Sciatic nerve (tissue), 2 donors: ENCODE results near the gene VPREB1. TPM values are rescaled to one million over a fixed set of nuclear protein-coding genes. Genes with fewer than 3 reads are reported as not detected.
"Not testable (repeated sequence)": the region's sequence is repeated elsewhere in the genome, so short reads cannot be mapped to it uniquely, and the experiment has no call there.

Source experiments
- ATAC-seq: fragments of 200-7000 bp; cut with Tn5 transposase; one replicate; pipeline ENCODE4 v1.9.1; 2020; ENCODE audit warnings: mild to moderate bottlenecking, moderate library complexity
- DNase-seq: peaks from one replicate; pipeline ENCODE4 v3.0.0-alpha.2; 2020; ENCODE audit warnings: low spot score
- intact Hi-C: fragments of 100-400 bp; cut with DNase I; formaldehyde crosslinking; loops from one replicate; pipeline ENCODE4 v1.14.2; 2022
- total RNA-seq: library from RNA; stranded (reverse); fragmentation: NEBNext Ultra II Directional; extraction: Animal tissue kit (Norgen Biotek cat#: 25700); gene quantifications from one replicate; pipeline ENCODE4 v1.2.1, GENCODE V29; 2021
- donor health status: DM: no; HTN: no; CAD: no.
- donor health status: DM: no; HTN: no; CAD: no.

Gene VPREB1, protein sequence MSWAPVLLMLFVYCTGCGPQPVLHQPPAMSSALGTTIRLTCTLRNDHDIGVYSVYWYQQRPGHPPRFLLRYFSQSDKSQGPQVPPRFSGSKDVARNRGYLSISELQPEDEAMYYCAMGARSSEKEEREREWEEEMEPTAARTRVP
- total RNA-seq, result not detected

DNA sequence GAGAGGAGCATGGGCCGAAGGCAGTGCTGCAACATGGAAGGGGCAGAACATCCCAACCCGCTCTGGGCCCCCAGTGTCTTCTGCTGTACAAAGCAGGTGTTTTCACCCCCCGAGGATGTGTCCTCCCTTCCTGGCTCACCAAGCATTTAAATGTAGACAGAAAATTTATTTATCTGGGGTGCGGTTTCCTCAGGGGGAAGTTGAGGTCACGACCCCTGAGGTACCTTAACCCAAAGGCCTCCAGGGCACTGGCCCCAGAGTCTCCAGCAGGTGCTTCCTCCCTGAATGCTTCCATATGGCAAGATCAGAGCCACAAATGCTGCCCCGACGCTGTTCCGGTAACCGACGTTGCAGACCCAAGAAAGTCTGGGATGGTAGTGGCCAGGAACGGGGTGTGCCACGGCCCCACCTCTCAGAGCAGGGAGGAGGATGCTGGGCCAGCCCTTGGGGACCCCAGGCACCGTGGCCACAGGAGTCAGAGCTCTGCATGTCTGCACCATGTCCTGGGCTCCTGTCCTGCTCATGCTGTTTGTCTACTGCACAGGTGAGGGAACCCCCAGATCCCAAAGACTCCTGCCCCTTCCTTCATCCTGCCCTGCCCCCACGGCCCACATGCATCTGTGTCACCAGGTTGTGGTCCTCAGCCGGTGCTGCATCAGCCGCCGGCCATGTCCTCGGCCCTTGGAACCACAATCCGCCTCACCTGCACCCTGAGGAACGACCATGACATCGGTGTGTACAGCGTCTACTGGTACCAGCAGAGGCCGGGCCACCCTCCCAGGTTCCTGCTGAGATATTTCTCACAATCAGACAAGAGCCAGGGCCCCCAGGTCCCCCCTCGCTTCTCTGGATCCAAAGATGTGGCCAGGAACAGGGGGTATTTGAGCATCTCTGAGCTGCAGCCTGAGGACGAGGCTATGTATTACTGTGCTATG, at the start of gene VPREB1:
Gene VPREB1, plus strand, starts transcription at position 471 of the 935 bp plus-strand sequence. Its CDS starts 28 bp downstream, at position 499.
- ATAC-seq (no peak), DNase-seq (no peak)
- intact Hi-C loops, result no loop called here

DNA sequence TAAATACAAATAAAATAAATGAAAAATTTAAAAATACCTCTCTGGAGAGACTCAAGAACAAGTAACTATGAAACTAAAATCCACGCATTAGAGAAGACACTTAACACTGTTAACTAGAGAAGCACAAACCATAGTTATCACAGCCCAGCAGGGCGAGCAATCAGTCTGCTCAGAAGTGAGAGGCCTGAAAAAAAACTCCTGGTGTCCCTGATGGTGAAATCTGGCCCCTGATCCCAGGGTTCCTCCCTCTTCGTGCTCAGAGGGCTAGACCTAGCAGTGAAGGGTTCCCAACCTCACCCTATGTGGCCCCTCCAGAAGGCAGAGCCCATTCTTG, 49.7 kb upstream of the VPREB1 start:
- intact Hi-C loops, result no loop called here
- DNase-seq, result no peak
- no peak for ATAC-seq

- peak; percentile 58 for ATAC-seq
Observed at GRCh38 chr22:22195265-22196017, 49.1 kb upstream of the VPREB1 start.

DNA sequence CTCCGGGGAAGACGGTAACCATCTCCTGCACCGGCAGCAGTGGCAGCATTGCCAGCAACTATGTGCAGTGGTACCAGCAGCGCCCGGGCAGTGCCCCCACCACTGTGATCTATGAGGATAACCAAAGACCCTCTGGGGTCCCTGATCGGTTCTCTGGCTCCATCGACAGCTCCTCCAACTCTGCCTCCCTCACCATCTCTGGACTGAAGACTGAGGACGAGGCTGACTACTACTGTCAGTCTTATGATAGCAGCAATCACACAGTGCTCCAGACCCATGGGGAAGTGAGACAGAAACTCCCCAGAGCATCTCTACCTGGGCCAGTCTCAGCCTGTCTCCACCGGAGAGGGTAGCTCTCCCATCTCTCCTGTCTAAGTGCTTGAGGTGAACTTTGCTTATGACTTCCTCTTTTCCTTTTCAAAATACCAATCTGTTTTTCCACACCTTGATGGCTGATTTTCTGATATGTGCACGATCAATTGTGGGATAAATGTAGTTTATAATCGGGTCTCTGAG, 48.5 kb upstream of the VPREB1 start:
- no peak for DNase-seq
- ATAC-seq, result no peak
- intact Hi-C loops, result no loop called here

More at GRCh38 chr22:22195265-22196017, 49.1 kb upstream of the VPREB1 start:
- intact Hi-C loops, result no loop called here
- DNase-seq, result peak; percentile 68

GRCh38 chr22:22196833-22197477, 47.6 kb upstream of the VPREB1 start:
- no peak for DNase-seq
- ATAC-seq, result no peak
- intact Hi-C loops, result no loop called here

- intact Hi-C loops, result no loop called here
- ATAC-seq (no peak), DNase-seq (no peak)
Observed at GRCh38 chr22:22197993-22198402, 46.6 kb upstream of the VPREB1 start.

DNA sequence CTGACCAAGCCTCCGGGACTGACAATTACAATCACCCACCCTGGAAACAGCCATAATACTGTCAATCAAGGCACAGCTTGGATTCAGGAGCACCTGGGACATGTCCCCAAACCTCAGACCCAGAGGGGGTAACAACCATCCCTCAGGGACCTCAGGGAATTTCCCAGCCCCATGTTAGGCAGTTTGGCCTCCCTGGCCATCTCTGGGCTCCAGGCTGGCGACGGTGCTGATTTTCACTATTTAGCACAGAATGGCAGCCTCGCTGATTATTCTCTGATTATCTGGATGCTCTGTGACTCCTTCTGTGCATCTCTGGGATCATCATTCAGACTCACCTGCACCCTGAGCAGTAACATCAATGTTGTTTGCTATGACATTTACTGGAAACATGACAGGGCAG, 45.8 kb upstream of the VPREB1 start:
- ATAC-seq (no peak), DNase-seq (no peak)
- intact Hi-C loops, result no loop called here

- no peak for DNase-seq
- intact Hi-C loops, result no loop called here
- ATAC-seq, result no peak
Observed at GRCh38 chr22:22199634-22200033, 45.0 kb upstream of the VPREB1 start.

- no peak for ATAC-seq
- no peak for DNase-seq
- intact Hi-C loops, result no loop called here
Observed at GRCh38 chr22:22200569-22201184, 43.9 kb upstream of the VPREB1 start.

DNA sequence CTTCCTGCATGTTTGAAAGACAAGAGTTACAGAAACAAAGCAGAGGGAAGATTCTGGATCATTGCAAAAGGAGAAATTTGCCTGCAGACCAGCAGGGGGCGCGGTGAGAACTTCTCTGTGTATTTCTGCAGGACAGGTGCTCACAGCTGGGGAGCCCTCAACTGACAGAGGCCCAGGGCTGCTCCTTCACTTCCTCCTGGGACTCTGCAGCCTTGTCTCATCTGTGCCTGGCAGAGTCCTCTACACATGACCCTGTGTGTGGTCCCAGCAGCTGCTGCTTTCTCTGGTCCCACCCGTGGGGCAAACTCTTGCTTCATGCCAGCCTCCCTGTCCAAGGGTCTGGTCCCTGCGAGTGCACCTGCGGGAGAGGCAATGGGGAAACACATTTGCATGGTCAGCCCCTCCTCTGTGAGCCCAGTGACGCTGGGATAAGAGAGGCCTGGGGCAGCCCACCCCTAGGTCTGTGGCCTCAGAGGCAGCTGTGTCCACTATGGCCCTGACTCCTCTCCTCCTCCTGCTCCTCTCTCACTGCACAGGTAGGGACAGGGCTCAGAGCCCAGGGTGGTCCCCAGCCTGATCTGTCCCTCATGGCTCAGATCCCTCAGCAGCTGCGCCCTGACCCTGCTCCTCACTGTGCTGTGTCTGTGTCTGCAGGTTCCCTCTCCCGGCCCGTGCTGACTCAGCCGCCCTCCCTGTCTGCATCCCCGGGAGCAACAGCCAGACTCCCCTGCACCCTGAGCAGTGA, 43.2 kb upstream of the VPREB1 start:
- ATAC-seq (no peak), DNase-seq (no peak)
- intact Hi-C loops, result no loop called here

GRCh38 chr22:22201930-22202343, 42.6 kb upstream of the VPREB1 start:
- intact Hi-C loops, result no loop called here
- ATAC-seq (no peak), DNase-seq (no peak)

GRCh38 chr22:22203048-22203971, 41.3 kb upstream of the VPREB1 start:
- DNase-seq (no peak), ATAC-seq (no peak)
- intact Hi-C loops, result no loop called here

- ATAC-seq, result peak; percentile 69
- peak; percentile 82 for DNase-seq
- intact Hi-C loops, result no loop called here
Observed at GRCh38 chr22:22207845-22208564, 36.6 kb upstream of the VPREB1 start.

- intact Hi-C loops, result no loop called here
- no peak for ATAC-seq
- DNase-seq, result no peak
Observed at GRCh38 chr22:22208652-22209051, 35.9 kb upstream of the VPREB1 start.

DNA sequence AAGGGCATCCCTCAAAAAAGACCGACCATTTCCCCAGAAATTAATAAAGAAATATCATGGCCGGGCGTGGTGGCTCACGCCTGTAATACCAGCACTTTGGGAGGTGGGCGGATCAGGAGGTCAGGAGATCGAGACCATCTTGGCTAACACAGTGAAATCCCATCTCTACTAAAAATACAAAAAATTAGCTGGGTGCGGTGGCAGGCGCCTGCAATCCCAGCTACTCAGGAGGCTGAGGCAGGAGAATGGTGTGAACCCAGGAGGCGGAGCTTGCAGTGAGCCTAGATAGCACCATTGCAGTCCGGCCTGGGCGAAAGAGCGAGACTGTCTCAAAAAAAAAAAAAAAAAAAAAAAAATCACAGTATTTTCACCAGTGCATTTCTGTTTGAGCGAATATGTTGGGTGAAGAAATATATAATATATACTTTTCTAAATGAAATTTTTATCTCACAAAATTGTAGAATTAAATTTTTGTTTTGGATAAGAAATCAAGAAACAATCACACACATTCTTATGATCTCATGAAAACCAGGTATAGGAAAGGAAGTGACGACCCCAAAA, 35.4 kb upstream of the VPREB1 start:
- ATAC-seq, DNase-seq, intact Hi-C loops: not testable (repeated sequence)

- DNase-seq (no peak), ATAC-seq (no peak)
- intact Hi-C loops, result no loop called here
Observed at GRCh38 chr22:22210375-22210774, 34.2 kb upstream of the VPREB1 start.
